Panc1 (cell line): ENCODE data around the gene MYBPHL. TPM values are rescaled to one million over a fixed set of nuclear protein-coding genes. Genes with fewer than 3 reads are reported as not detected.

Experiments
- ATAC-seq: fragments of 200-7000 bp; cut with Tn5 transposase; 2 replicates; pipeline ENCODE4 v1.9.1; 2020; ENCODE audit warnings: mild to moderate bottlenecking, moderate library complexity
- BruUV-seq: library from RNA; stranded (reverse); fragments of 400-500 nt; replicated peaks from 2 replicates; lab custom pipeline; 2021; lab: Mats Ljungman, UMichigan
- CTCF ChIA-PET: fragments of 300-600 bp; sonication (Branson Sonifier 250); formaldehyde crosslinking; loops from one replicate; lab custom pipeline; 2022; ENCODE audit warnings: antibody characterized with exemption; lab: Charles Lee
- POLR2A ChIA-PET: fragments of 300-600 bp; sonication (Branson Sonifier 250); formaldehyde crosslinking; loops from one replicate; lab custom pipeline; 2022; ENCODE audit warnings: antibody characterized with exemption; lab: Charles Lee
- DNase-seq: peaks from one replicate; pipeline ENCODE4 v3.0.0-alpha.2; 2010; ENCODE audit warnings: low read depth, low spot score
- H3K27ac ChIP-seq: 2 replicates; pipeline ENCODE4 v1.5.1; 2011; ENCODE audit warnings: mild to moderate bottlenecking, low read length, inconsistent platforms
- H3K27me3 ChIP-seq: fragments of 200-500 bp; sonication (Bioruptor generic); 2 replicates; pipeline ENCODE4 v1.6.0; 2014; ENCODE audit warnings: low read length, inconsistent platforms; ENCODE audit not compliant: control insufficient read depth, insufficient read depth
- H3K36me3 ChIP-seq: fragments of 200-500 bp; sonication (Bioruptor generic); 2 replicates; pipeline ENCODE4 v1.5.1; 2014; ENCODE audit warnings: inconsistent platforms, mild to moderate bottlenecking, low read length, moderate library complexity; ENCODE audit not compliant: control insufficient read depth, insufficient read depth
- H3K4me1 ChIP-seq: 2 replicates; pipeline ENCODE4 v1.5.1; 2011; ENCODE audit warnings: inconsistent platforms, mild to moderate bottlenecking, low read length, moderate library complexity; ENCODE audit not compliant: control insufficient read depth, insufficient read depth
- H3K4me3 ChIP-seq, 2 experiments: 2 replicates each; pipeline ENCODE4 v1.5.1; 2011 to 2012; ENCODE audit warnings: low read depth in 2 of 2, low read length in 2 of 2, mild to moderate bottlenecking in 2 of 2, inconsistent platforms in 1 of 2, moderate library complexity in 1 of 2
- H3K9me3 ChIP-seq: fragments of 200-500 bp; sonication (Bioruptor generic); 2 replicates; pipeline ENCODE4 v1.5.1; 2014; ENCODE audit warnings: low read depth, mild to moderate bottlenecking, inconsistent platforms, low read length, moderate library complexity; ENCODE audit not compliant: control insufficient read depth, insufficient read depth
- POLR2AphosphoS5 ChIP-seq: IDR thresholded peaks from 2 replicates; pipeline ENCODE4 v1.6.1; 2012; ENCODE audit warnings: mild to moderate bottlenecking, low read depth, low read length, moderate library complexity
- REST ChIP-seq, 2 experiments: IDR thresholded peaks; 2 replicates each; pipeline ENCODE4 v1.6.1; 2011 to 2012; ENCODE audit warnings: low read depth in 2 of 2, control low read depth in 1 of 2, low read length in 1 of 2, mild to moderate bottlenecking in 1 of 2, moderate library complexity in 1 of 2; ENCODE audit not compliant: insufficient read depth in 1 of 2
- SIN3A ChIP-seq: IDR thresholded peaks from 2 replicates; pipeline ENCODE4 v1.6.1; 2012; ENCODE audit warnings: low read depth, mild to moderate bottlenecking, low read length, moderate library complexity, borderline replicate concordance; ENCODE audit not compliant: insufficient read depth
- TCF7L2 ChIP-seq: IDR thresholded peaks from 2 replicates; pipeline ENCODE4 v1.6.1; 2011; ENCODE audit warnings: mild to moderate bottlenecking, low read depth, low read length, inconsistent platforms
- in situ Hi-C: cut with HindIII; loops from 2 replicates; pipeline ENCODE4 v1.10.0; 2016; ENCODE audit warnings: low sequenced_read_pairs, low pct_unique_long_range_greater_than_20kb
- intact Hi-C: fragments of 100-400 bp; cut with micrococcal nuclease; formaldehyde crosslinking; loops from one replicate; pipeline ENCODE4 v1.10.0; 2022; ENCODE audit not compliant: unreplicated experiment
- total RNA-seq: library from RNA; stranded (reverse); gene quantifications from one replicate; pipeline ENCODE4 v1.2.1, GENCODE V29; 2021; ENCODE audit not compliant: unreplicated experiment
- TF ChIP-seq, protein P1 (sequence below): fragments of 450-650 bp; IDR thresholded peaks from 2 replicates; pipeline ENCODE4 v1.5.1; 2017; ENCODE audit warnings: mild to moderate bottlenecking

The MYBPHL gene
- total RNA-seq, 1 experiment from 2014 or later, result not detected

DNA sequence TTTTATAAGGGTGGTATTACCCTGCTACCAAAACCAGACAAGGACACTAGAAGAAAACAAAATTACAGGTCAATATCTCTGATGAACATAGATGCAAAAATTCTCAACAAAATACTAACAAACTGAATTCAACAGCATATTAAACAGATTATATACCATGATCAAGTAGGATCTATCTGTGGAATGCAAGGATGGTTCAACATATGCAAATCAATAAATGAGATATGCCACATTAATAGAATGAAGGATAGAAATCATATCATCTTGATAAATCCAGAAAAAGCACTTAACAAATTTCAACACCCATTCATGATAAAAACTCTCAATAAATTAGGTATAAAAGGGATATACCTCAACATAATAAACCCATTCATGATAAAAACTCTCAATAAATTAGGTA lies 24.3 kb upstream of the MYBPHL start:
- in situ Hi-C loops (no loop called here), intact Hi-C loops (no loop called here)
- DNase-seq (no peak), ATAC-seq (no peak)
- H3K9me3 ChIP-seq, result peaks cover 4% of the 10 kb centered on the region; the same call in 1 of the 2 replicates
- ChIA-PET CTCF (interaction anchor here (0.7 kb wide), 1 partner anchor 36 kb away, joined by 6 read pairs; no protein-coding TSS in a partner anchor), POLR2A (no interaction called here)
- H3K36me3 ChIP-seq, result no peaks in the 10 kb centered on the region
- TF ChIP-seq SIN3A (no peak), REST (IDR thresholded peaks at IDR 0.05; ENCODE audit: insufficient read depth in 1 of 2, low read depth in 2 of 2, low read length in 1 of 2) (no peak), TCF7L2 (no peak), POLR2AphosphoS5 (no peak)
- TF ChIP-seq, protein P1, sequence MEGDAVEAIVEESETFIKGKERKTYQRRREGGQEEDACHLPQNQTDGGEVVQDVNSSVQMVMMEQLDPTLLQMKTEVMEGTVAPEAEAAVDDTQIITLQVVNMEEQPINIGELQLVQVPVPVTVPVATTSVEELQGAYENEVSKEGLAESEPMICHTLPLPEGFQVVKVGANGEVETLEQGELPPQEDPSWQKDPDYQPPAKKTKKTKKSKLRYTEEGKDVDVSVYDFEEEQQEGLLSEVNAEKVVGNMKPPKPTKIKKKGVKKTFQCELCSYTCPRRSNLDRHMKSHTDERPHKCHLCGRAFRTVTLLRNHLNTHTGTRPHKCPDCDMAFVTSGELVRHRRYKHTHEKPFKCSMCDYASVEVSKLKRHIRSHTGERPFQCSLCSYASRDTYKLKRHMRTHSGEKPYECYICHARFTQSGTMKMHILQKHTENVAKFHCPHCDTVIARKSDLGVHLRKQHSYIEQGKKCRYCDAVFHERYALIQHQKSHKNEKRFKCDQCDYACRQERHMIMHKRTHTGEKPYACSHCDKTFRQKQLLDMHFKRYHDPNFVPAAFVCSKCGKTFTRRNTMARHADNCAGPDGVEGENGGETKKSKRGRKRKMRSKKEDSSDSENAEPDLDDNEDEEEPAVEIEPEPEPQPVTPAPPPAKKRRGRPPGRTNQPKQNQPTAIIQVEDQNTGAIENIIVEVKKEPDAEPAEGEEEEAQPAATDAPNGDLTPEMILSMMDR, result no peak
- H3K27me3 ChIP-seq, result no peaks in the 10 kb centered on the region
- no peak overlapping the region for H3K4me3 ChIP-seq
- no TSS peak for BruUV-seq
- H3K27ac ChIP-seq, result no peak overlapping the region
- no peaks in the 10 kb centered on the region for H3K4me1 ChIP-seq

DNA sequence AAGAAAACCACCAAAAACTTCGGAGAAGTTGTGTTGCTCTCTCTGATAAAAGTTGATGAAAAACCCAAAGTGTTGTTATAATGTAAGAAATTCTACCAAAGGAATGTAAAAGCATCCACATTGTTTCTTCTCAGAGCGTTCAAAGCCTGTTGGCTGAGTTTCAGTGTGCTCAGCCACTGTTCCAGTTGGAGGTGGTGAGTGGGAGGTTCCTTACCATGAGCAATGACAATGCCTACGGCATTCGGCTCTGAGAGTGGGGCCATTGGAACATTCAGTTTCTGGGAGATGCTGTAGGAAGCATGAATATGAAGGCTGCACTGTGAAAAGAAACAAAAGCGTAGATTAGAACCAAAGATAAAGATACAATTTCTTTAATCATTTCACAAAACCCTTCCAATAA lies 20.5 kb upstream of the MYBPHL start:
- intact Hi-C loops, result no loop called here
- H3K27me3 ChIP-seq, result no peaks in the 10 kb centered on the region
- no TSS peak for BruUV-seq
- no peak overlapping the region for H3K4me3 ChIP-seq
- ATAC-seq, result no peak
- no peak overlapping the region for H3K27ac ChIP-seq
- TF ChIP-seq REST (IDR thresholded peaks at IDR 0.05; ENCODE audit: insufficient read depth in 1 of 2, low read depth in 2 of 2, low read length in 1 of 2) (no peak), TCF7L2 (no peak)
- ChIA-PET POLR2A (no interaction called here), CTCF (no interaction called here)
- DNase-seq, result no peak
- in situ Hi-C loops, result no loop called here
- H3K9me3 ChIP-seq, result peaks cover 4% of the 10 kb centered on the region; the same call in 1 of the 2 replicates
- H3K36me3 ChIP-seq, result no peaks in the 10 kb centered on the region
- no peaks in the 10 kb centered on the region for H3K4me1 ChIP-seq
